Measurements from ENCODE around the gene PARD3B.

GRCh38 chr2:205352593-205352992 is 807.3 kb downstream of the PARD3B start:
- TF ChIP-seq EZH2 (IDR thresholded peaks at IDR 0.05; ENCODE audit: borderline replicate concordance, low read depth, low read length, severe bottlenecking) = no peak
- TF ChIP-seq CTCF (IDR thresholded peaks at IDR 0.05; ENCODE audit: borderline replicate concordance, extremely low read depth, low read length, poor library complexity, severe bottlenecking) = no peak

Data from DND-41 (cell line).